HepG2 (cell line): Measurements from ENCODE around the gene NOC2L. TPM values are rescaled to one million over a fixed set of nuclear protein-coding genes. Genes with fewer than 3 reads are reported as not detected.

Source experiments
- AGO2 ChIP-seq: fragments of 200-400 bp; formaldehyde crosslinking; optimal IDR thresholded peaks from 2 replicates; pipeline ENCODE3; 2017; ENCODE audit warnings: mild to moderate bottlenecking, low read depth, low read length, moderate library complexity
- CBX5 ChIP-seq: sonication (generic); formaldehyde crosslinking; IDR thresholded peaks from 2 replicates; pipeline ENCODE4 v1.4.0; 2020; ENCODE audit warnings: missing genetic modification reagents, borderline replicate concordance
- CEBPG ChIP-seq: IDR thresholded peaks from 2 replicates; pipeline ENCODE4 v1.6.1; 2016
- FOXJ3 ChIP-seq: sonication (generic); formaldehyde crosslinking; IDR thresholded peaks from 2 replicates; pipeline ENCODE4 v1.4.0; 2020; ENCODE audit warnings: missing genetic modification reagents, mild to moderate bottlenecking, borderline replicate concordance
- HOXD1 ChIP-seq: sonication (generic); formaldehyde crosslinking; IDR thresholded peaks from 2 replicates; pipeline ENCODE4 v1.5.0; 2020; ENCODE audit warnings: missing genetic modification reagents
- REPIN1 ChIP-seq: sonication (generic); formaldehyde crosslinking; IDR thresholded peaks from 2 replicates; pipeline ENCODE4 v1.8.0; 2022; ENCODE audit warnings: missing genetic modification reagents, low read depth, mild to moderate bottlenecking, borderline replicate concordance
- SOX13 ChIP-seq, 3 experiments: fragments of 450-650 bp in 1 of 3; sonication (generic) in 1 of 3; formaldehyde crosslinking in 1 of 3; IDR thresholded peaks in 2 of 3; conservative IDR thresholded peaks in 1 of 3; 2 replicates each; pipeline versions ENCODE4 v1.5.0 to v1.6.1; 2016 to 2020; ENCODE audit warnings: antibody characterized with exemption in 1 of 3, mild to moderate bottlenecking in 1 of 3, missing compliant biosample characterization in 1 of 3, missing genetic modification reagents in 1 of 3, moderate library complexity in 1 of 3
- SP5 ChIP-seq: IDR thresholded peaks from 2 replicates; pipeline ENCODE4 v1.6.1; 2016; ENCODE audit warnings: low read depth, borderline replicate concordance
- TBX3 ChIP-seq: fragments of 450-650 bp; IDR thresholded peaks from 2 replicates; pipeline ENCODE4 v1.6.1; 2017; ENCODE audit warnings: antibody characterized with exemption, mild to moderate bottlenecking, inconsistent platforms, borderline replicate concordance
- ZFYVE20 ChIP-seq: sonication (generic); formaldehyde crosslinking; IDR thresholded peaks from 2 replicates; pipeline ENCODE4 v1.8.0; 2023; ENCODE audit warnings: low read depth, mild to moderate bottlenecking, moderate library complexity, missing genetic modification reagents, borderline replicate concordance
- ZMYM4 ChIP-seq: sonication (generic); formaldehyde crosslinking; IDR thresholded peaks from 2 replicates; pipeline ENCODE4 v1.8.1; 2023; ENCODE audit warnings: mild to moderate bottlenecking, missing genetic modification reagents
- ZNF879 ChIP-seq: sonication (generic); formaldehyde crosslinking; IDR thresholded peaks from 2 replicates; pipeline ENCODE4 v1.8.1; 2023; ENCODE audit warnings: missing genetic modification reagents
- ZSCAN30 ChIP-seq: sonication (generic); formaldehyde crosslinking; IDR thresholded peaks from 2 replicates; pipeline ENCODE4 v1.5.0; 2020; ENCODE audit warnings: mild to moderate bottlenecking, missing genetic modification reagents
- polyA plus RNA-seq, 8 experiments: library from polyadenylated mRNA; depleted of rRNA in 3 of 8; stranded (reverse) in 7 of 8; unstranded in 1 of 8; fragments of >200 nt; fragmentation: Illumina TruSeq in 4 of 8; extraction: Trizol in 4 of 8; gene quantifications; 2 replicates each; pipeline versions ENCODE4 v1.2.1 to v1.2.3, GENCODE V29; 2011 to 2016; ENCODE audit warnings: low read depth in 4 of 8, missing spikeins in 1 of 8, mixed read lengths in 1 of 8; ENCODE audit not compliant: insufficient read depth in 1 of 8
- total RNA-seq, 5 experiments: library from RNA; depleted of rRNA; stranded (reverse); fragments of >200 nt; fragmentation: Illumina TruSeq; extraction: Trizol; gene quantifications; 2 replicates each; pipeline ENCODE4 v1.2.3, GENCODE V29; 2016; ENCODE audit warnings: low read depth in 1 of 5
- TF ChIP-seq, protein P1 (sequence below): sonication (generic); formaldehyde crosslinking; IDR thresholded peaks from 2 replicates; pipeline ENCODE4 v1.8.0; 2022; ENCODE audit warnings: mild to moderate bottlenecking, missing genetic modification reagents
- TF ChIP-seq, protein P2 (sequence below): IDR thresholded peaks from 2 replicates; pipeline ENCODE4 v1.6.1; 2016; ENCODE audit warnings: low read depth
- TF ChIP-seq, protein P3 (sequence below): sonication (generic); formaldehyde crosslinking; IDR thresholded peaks from 2 replicates; pipeline ENCODE4 v1.5.0; 2020; ENCODE audit warnings: mild to moderate bottlenecking, missing genetic modification reagents, borderline replicate concordance
- TF ChIP-seq, protein P4 (sequence below): sonication (generic); formaldehyde crosslinking; IDR thresholded peaks from 2 replicates; pipeline ENCODE4 v1.9.0; 2021; ENCODE audit warnings: missing genetic modification reagents, borderline replicate concordance
- TF ChIP-seq, protein P5 (sequence below): sonication (generic); formaldehyde crosslinking; conservative IDR thresholded peaks from 2 replicates; pipeline ENCODE4 v1.8.0; 2022; ENCODE audit warnings: low read depth, missing genetic modification reagents

The NOC2L gene
- total and polyA plus RNA-seq, 2 of the 13 experiments (the other 11 are each of a cell fraction or from before 2014, with no cell fraction given): 32.0 to 103 TPM

DNA sequence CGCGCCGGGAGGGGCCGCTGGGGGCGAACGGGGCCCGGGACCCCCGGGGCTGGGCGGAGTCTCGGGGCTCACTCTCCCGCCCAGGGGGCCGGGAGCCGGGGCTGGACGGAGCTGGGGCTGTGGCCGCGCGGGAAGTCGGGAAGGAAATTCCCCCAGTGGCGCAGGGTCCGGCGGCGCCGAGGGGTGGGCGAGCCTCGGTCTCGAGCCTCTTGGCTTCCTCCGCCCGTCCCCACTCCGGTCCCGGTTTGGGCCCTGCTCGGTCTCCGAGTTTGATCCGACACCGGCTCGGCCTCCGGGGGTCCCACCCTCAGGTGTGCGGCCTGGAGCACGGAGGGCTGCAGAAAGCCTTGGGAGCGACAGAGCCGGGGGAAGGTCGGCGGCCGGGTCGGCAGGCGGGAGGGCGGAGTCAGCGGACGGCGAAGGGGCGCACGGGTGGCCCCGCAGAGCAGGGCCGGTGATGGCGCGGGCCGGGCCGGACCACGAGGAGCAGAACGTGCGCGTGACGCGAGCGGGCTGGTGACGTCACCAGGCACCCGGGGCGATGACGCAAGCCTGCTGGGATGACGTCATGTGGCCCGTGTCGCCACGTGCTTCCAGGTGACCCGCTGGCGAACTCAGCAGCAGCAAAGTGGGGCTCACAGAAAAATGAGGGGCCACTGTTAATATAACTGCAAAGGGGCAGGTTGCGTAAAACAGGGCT lies 41.5 kb upstream of the NOC2L start (continued):
- TF ChIP-seq, protein P1, sequence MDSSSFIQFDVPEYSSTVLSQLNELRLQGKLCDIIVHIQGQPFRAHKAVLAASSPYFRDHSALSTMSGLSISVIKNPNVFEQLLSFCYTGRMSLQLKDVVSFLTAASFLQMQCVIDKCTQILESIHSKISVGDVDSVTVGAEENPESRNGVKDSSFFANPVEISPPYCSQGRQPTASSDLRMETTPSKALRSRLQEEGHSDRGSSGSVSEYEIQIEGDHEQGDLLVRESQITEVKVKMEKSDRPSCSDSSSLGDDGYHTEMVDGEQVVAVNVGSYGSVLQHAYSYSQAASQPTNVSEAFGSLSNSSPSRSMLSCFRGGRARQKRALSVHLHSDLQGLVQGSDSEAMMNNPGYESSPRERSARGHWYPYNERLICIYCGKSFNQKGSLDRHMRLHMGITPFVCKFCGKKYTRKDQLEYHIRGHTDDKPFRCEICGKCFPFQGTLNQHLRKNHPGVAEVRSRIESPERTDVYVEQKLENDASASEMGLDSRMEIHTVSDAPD (CRISPR knock-in tag): peak; percentile 13; the same call in 1 of the 2 replicates
- TF ChIP-seq SP5 (CRISPR knock-in tag): peak; percentile 68
- TF ChIP-seq, protein P2, sequence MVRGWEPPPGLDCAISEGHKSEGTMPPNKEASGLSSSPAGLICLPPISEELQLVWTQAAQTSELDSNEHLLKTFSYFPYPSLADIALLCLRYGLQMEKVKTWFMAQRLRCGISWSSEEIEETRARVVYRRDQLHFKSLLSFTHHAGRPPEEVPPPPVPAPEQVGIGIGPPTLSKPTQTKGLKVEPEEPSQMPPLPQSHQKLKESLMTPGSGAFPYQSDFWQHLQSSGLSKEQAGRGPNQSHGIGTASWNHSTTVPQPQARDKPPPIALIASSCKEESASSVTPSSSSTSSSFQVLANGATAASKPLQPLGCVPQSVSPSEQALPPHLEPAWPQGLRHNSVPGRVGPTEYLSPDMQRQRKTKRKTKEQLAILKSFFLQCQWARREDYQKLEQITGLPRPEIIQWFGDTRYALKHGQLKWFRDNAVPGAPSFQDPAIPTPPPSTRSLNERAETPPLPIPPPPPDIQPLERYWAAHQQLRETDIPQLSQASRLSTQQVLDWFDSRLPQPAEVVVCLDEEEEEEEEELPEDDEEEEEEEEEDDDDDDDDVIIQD (CRISPR knock-in tag): no peak
- TF ChIP-seq FOXJ3 (CRISPR knock-in tag): 0 out of 2 replicates have a peak, but pooled peaks have one; percentile 14
- TF ChIP-seq HOXD1 (CRISPR knock-in tag): no peak
- TF ChIP-seq ZSCAN30 (CRISPR knock-in tag): no peak
- TF ChIP-seq REPIN1 (CRISPR knock-in tag): peak; percentile 68; the same call in 1 of the 2 replicates
- TF ChIP-seq, protein P3, sequence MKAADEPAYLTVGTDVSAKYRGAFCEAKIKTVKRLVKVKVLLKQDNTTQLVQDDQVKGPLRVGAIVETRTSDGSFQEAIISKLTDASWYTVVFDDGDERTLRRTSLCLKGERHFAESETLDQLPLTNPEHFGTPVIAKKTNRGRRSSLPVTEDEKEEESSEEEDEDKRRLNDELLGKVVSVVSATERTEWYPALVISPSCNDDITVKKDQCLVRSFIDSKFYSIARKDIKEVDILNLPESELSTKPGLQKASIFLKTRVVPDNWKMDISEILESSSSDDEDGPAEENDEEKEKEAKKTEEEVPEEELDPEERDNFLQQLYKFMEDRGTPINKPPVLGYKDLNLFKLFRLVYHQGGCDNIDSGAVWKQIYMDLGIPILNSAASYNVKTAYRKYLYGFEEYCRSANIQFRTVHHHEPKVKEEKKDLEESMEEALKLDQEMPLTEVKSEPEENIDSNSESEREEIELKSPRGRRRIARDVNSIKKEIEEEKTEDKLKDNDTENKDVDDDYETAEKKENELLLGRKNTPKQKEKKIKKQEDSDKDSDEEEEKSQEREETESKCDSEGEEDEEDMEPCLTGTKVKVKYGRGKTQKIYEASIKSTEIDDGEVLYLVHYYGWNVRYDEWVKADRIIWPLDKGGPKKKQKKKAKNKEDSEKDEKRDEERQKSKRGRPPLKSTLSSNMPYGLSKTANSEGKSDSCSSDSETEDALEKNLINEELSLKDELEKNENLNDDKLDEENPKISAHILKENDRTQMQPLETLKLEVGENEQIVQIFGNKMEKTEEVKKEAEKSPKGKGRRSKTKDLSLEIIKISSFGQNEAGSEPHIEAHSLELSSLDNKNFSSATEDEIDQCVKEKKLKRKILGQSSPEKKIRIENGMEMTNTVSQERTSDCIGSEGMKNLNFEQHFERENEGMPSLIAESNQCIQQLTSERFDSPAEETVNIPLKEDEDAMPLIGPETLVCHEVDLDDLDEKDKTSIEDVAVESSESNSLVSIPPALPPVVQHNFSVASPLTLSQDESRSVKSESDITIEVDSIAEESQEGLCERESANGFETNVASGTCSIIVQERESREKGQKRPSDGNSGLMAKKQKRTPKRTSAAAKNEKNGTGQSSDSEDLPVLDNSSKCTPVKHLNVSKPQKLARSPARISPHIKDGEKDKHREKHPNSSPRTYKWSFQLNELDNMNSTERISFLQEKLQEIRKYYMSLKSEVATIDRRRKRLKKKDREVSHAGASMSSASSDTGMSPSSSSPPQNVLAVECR (CRISPR knock-in tag): peak; percentile 89; the same call in 1 of the 2 replicates
- peak; percentile 90 for TF ChIP-seq AGO2
- TF ChIP-seq SOX13 (IDR thresholded peaks at IDR 0.05): no peak
- TF ChIP-seq SOX13 (CRISPR knock-in tag; conservative IDR thresholded peaks at IDR 0.05 in 1 of 2, IDR thresholded peaks at IDR 0.05 in 1 of 2): peak in 1 of 2 experiments; percentile 29; a peak in 1 of 4 replicates
- TF ChIP-seq ZNF879: peak; percentile 39; the same call in 1 of the 2 replicates
- TF ChIP-seq, protein P4, sequence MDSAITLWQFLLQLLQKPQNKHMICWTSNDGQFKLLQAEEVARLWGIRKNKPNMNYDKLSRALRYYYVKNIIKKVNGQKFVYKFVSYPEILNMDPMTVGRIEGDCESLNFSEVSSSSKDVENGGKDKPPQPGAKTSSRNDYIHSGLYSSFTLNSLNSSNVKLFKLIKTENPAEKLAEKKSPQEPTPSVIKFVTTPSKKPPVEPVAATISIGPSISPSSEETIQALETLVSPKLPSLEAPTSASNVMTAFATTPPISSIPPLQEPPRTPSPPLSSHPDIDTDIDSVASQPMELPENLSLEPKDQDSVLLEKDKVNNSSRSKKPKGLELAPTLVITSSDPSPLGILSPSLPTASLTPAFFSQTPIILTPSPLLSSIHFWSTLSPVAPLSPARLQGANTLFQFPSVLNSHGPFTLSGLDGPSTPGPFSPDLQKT (CRISPR knock-in tag): no peak
- TF ChIP-seq CBX5 (CRISPR knock-in tag): peak; percentile 37; the same call in 1 of the 2 replicates
- TF ChIP-seq ZMYM4: no peak; the same call in 1 of the 2 replicates
- TF ChIP-seq CEBPG (CRISPR knock-in tag): peak; percentile 91
- peak; percentile 96 for TF ChIP-seq ZFYVE20
- TF ChIP-seq, protein P5, sequence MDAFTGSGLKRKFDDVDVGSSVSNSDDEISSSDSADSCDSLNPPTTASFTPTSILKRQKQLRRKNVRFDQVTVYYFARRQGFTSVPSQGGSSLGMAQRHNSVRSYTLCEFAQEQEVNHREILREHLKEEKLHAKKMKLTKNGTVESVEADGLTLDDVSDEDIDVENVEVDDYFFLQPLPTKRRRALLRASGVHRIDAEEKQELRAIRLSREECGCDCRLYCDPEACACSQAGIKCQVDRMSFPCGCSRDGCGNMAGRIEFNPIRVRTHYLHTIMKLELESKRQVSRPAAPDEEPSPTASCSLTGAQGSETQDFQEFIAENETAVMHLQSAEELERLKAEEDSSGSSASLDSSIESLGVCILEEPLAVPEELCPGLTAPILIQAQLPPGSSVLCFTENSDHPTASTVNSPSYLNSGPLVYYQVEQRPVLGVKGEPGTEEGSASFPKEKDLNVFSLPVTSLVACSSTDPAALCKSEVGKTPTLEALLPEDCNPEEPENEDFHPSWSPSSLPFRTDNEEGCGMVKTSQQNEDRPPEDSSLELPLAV: no peak
- TF ChIP-seq TBX3: no peak
